OCI-LY7 (cell line): Measurements from ENCODE around the gene LEMD1.

Experiments used
- EZH2phosphoT487 ChIP-seq: fragments of 200-600 bp; sonication (generic); IDR thresholded peaks from 2 replicates; pipeline ENCODE4 v1.6.1; 2018; ENCODE audit warnings: low read depth, borderline replicate concordance, mild to moderate bottlenecking, mixed run types, antibody characterized with exemption, low read length, moderate library complexity, mixed read lengths
- TF ChIP-seq, protein P1 (sequence below): fragments of 200-600 bp; sonication (generic); conservative IDR thresholded peaks from 2 replicates; pipeline ENCODE4 v1.5.1; 2014; ENCODE audit warnings: mild to moderate bottlenecking, antibody characterized with exemption, low read length, moderate library complexity, mixed read lengths

DNA sequence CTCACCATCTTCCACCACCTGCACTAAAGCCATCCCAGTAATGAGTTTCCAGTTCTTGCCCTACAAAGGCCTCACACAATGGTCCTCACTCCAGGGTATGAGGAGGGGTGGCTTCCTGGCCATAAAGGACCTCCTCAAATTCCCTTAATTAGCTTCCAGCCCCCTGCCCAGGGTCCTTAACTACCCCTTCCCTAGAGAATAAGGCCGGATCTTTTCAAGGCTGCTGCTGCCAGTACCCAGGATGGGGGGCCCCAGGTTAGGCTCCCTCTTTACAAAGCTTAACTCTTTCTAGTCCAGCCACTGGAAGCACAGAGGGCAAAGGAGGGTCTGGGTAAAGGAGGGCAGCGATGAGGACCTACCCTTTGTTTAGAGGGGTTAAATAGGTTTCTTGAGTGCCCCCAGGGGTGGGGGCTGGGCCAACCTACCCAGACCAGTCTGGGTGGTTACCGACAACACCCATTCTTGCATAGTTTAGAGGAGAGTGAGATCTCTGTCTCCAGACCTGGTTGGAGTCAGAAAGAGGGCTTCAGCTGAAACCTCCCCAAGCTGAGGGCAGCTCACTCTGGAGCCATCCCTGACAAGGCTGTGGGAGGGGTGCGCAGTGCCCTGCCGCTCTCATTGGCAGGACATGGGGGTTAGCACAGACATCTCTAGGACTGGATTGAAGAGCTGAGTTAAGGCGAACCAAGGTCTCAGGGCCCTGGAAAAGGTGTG lies 26.8 kb upstream of the LEMD1 start:
- TF ChIP-seq, protein P1, sequence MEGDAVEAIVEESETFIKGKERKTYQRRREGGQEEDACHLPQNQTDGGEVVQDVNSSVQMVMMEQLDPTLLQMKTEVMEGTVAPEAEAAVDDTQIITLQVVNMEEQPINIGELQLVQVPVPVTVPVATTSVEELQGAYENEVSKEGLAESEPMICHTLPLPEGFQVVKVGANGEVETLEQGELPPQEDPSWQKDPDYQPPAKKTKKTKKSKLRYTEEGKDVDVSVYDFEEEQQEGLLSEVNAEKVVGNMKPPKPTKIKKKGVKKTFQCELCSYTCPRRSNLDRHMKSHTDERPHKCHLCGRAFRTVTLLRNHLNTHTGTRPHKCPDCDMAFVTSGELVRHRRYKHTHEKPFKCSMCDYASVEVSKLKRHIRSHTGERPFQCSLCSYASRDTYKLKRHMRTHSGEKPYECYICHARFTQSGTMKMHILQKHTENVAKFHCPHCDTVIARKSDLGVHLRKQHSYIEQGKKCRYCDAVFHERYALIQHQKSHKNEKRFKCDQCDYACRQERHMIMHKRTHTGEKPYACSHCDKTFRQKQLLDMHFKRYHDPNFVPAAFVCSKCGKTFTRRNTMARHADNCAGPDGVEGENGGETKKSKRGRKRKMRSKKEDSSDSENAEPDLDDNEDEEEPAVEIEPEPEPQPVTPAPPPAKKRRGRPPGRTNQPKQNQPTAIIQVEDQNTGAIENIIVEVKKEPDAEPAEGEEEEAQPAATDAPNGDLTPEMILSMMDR = no peak
- no peak for TF ChIP-seq EZH2phosphoT487
